T-helper 1 cell (primary cell): ENCODE data around the gene SPHKAP.
A peak's percentile ranks its signal among the peaks of the same experiment; 100 is the strongest.
"Not testable (repeated sequence)": the region's sequence is repeated elsewhere in the genome, so short reads cannot be mapped to it uniquely, and the experiment has no call there.

ENCODE experiments used
- DNase-seq, 5 donors: peaks; one replicate each; pipeline ENCODE4 v3.0.0-alpha.2; 2012 to 2020

Gene SPHKAP

DNA sequence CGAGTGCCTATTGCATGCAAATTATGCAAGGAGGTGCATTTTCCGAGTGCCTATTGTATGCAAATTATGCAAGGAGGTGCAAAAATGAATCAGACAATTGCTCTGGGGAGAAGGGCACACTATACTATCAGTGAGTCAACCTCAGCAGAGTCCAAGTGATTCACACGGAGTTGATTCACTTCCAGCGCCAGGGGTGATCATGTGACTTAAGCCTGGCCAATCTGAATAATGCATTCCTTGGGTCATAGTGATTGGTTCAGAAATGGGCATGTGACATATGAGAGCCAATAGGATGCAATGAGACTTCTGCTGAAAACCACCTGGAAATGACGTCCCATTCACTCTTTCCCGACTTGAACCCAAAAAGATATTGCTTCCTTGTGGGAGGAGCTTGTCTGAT is 157.9 kb downstream of the SPHKAP start:
- no peak for DNase-seq

DNA sequence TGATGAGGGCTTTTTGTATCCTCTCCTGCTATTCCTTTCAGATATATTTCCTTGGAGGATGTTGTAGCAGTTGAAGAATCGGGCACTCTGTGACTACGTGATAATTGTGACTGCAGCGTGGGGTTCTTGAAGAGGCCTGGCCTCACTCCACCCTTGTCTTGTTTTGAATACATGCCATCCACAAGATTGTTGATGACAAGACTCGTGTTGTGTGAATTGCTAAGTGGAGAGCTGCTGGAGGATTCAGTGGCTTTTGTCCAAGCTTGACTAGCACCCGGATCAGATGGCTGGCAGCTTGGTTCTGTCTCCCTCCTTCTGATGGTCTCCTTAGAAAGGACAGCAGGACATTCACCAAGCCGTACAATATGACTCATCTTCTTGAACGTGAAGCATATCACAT is 163.2 kb downstream of the SPHKAP start:
- no peak for DNase-seq

DNA sequence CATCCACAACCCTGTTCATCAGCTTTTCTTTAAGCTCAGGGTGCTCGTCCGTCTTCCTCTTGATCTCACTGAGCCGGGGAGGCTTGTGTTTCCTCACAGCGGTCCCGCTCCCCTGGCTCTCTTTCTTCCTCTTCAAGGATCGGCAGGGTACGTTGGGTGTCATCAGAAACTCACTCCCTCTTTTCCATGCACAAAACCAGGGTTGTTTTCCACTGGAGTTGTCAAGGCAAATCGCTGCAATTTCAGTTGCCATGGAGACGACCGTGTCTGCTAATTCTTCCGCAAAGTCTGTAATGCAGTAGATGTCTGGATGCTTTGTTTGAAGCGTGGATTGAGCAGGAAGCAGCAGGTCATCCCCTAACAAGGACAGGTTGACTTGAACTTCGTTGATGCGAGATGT is 163.7 kb downstream of the SPHKAP start:
- no peak for DNase-seq

DNA sequence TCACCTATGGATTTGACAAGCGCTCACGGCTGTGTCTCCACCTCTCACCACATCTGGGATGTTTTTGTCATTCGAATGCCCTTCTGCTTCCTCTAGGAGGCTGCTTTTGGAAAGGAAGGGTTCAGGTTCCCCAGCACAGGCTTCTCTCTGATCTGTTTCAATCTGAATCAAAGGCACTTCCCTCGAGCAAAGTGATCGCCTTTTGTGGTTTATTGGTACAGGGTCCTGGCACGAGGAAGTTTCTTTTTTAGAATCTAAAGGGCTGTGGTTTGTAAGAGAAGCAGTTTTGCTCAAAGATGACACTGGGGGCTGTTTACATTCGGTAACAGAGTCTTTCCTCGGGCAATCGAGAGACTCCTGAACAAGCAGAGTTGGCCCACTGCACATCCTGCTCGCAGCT is 165.1 kb downstream of the SPHKAP start:
- peak in 1 of 5 donors; percentile 0 for DNase-seq

DNA sequence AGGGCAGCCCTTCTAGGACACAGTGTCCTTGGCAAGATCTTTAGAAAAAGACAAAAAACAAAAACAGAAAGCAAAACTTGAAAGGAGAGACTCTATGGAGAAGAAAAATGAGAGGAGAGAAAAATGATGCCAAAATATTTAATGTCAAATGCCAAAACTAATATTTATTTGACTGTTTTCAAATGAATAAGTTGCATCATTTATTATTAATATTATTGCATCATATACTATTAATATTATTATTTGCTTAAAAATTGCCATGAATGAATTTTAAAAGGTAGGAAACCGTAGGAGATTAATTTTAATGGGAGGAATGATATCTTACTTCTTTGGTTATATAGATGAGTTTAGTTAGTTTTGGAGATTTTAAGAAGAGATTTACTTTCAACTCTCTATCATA is 165.7 kb downstream of the SPHKAP start:
- no peak for DNase-seq

DNA sequence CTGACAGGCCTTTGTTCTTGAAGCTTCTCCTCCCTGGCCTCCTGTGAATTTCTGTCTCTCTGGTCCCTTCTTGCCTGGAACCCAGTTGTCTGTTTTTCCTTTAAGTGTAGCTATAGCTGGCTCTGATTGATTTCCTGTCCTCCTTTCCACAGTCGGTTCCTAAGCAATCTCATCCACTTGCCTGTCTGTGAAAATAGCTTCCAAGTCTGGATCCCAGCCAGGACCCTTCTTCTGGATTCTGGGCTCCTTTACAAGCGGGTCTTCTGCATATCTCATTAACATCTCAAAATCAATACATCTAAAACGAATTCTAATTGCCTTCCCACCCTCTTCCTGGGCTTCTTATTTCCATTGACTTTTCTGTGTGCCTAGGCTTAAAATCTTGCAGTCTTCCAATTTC is 185.1 kb downstream of the SPHKAP start:
- no peak for DNase-seq

DNA sequence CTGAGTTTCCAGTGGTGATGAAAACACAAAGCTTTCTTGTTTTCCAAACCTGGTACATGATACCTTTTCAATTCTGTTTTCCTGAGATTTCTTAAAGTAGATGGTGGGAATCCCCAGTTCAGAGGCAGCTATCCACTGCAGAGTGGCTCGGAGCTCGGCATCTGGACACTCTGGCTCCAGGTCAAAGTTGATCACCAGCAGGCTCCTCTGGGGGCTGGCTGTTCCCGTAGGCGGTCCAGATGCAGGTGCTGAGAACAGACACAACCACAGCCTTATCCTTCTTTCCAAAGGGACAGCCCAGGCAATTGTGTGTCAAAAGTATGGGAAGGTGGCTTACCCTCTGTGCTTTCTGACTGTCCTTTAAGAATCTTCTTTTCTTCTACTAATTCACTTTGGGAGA is 190.6 kb downstream of the SPHKAP start:
- no peak for DNase-seq

DNA sequence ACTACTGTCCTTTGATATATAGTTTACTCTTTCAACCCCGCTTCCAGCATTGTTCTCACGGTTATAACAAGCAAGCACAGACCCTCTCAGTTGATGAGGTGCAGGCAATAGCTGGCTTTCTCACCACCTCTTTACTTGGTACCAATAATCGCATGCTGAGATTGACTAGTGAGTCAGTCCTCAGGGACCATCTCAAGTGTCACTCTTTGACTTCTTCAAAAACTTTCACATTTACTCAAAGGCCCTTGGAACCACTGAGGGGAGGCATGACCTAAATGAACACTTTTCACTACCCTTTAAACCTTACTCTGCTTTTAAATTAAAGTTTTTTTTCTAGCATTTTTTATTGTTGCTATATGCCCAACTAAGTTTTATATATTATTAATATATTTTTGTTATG is 208.2 kb downstream of the SPHKAP start:
- DNase-seq, result no peak

DNA sequence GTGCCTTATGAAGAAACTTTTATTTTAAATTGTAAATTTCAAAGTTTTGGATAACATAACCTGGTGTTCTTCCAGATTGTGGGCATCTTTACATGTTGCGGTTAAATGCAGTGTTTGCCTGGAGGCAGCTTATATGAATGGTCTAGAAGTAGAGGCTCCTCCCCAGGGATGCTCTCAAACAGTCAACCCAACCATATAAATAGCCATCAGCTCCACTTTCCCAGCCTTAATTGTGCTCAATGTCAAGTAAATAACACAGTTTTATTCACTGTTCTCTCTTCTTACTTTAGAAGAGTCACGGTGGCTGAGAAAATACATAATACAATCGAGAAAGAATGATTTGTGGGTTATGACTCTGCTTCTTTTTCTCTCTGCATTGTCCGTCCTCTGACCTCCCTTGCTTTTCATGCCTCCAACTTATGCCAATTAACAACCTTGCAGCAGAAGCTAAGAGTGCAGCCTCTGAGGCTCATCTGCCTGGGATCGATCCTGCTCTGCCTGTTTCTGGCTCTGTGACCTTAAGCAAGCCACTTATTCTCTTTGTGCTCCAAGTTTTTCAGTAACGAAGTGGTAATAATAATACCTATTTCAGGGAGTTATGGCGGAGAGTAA is 209.8 kb downstream of the SPHKAP start:
- no peak for DNase-seq

DNA sequence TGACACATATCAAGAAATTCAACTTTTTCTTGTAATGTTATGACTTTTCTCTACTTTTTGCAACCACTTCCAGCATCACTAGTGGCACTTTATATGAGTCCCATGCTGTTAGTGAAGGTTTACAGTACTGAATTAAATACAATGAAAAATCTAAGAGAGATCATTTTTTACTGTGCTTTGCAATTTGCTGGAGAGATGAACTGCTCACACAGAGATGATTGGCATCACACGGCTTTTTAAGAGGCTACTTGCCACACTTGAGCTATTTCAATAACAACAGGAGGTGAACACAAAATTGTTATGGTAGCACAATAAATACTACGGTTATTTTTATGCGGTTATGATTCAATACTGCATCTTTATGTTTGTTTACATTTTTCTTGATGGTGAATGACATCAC is 221.2 kb downstream of the SPHKAP start:
- no peak for DNase-seq

DNA sequence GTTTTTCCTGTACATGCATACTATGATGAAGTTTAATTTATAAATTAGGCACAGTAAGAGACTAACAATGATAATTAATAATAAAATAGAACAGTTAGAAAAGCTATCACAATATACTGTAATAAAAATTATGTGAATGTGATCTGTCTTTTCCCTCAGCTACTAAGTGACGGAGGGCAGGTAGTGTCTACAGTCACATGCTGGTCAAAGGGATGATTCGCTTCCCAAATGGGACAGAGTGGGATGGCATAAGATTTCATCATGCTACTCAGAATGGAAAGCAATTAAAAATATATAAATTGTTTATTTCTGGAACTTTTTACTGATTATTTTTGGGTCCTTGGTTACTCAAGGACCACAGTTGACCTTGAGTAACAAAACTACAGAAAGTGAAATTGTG is 238.5 kb downstream of the SPHKAP start:
- DNase-seq, result no peak

DNA sequence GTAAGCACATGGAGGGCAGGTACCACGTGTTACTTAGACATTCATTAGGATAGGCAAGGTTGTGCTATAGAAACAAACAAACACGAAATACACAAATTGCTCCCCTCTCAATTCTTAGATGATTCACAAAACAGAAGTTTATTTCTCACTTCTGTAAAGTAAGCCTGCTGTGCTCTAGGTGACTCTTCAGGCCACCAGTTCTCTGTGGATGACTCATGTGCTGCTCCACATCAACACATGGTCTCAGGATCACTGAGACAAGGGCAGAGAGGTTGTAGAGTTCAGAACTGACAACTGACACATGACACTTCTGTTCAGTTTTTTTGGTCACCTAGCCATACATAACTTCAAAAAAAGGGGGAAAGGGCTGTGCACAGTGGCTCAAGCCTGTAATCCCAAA is 239.5 kb downstream of the SPHKAP start:
- DNase-seq, result no peak

DNA sequence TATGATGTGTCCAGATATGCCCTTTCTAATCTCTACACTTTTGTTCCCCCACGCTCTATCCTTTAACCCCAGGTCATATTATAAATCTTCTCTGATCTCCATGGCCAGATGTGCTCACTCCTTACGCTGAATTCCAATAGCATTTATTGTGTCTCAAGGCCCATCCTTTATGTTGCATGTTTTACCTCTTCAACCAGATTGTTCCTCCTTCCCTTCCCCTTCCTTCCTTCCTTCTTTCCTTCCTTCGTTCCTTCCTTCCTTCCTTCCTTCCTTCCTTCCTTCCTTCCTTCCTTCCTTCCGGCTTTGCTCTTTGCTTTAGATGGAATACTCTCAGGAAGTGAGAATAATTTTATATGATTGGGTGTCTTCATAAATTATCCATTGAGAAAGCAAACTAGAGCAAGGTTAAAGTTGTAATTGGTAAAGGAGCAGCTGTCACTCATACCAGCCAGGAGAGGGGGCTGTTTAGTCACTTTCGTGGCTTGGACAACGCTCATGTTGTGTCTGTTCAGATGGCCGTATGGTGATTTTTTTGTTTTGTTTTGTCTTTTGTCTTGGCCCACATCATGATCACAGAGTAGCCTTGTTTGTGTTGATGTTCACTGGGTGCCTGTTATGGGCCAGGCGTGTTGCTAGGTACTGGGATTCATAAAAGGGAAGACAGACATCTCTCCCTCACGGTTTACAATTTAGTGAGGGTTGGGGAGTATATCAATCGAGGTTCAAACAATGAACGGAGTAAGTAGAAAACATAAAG is 242.0 kb downstream of the SPHKAP start:
- DNase-seq, result peak in 1 of 5 donors; percentile 11

DNA sequence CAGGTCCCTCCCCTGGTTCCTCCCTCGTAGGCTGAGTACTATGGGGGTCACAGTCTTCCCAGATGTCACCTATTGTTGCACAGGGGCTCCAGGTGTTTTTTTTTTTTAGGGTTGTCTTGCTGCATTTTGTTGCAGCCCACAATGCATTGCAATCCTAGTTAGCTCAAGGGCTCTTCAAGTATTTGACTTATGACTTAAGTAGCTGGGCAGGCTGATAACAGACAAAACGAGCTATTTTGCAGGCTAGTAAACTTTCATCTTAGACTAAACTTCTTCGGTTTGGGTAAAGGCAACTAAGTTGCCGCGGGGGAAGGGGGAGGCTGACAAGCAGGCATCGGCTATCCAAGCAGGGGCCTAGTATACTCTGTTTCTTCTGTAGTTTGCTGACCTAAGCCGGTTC is 245.2 kb downstream of the SPHKAP start:
- not testable (repeated sequence) for DNase-seq

DNA sequence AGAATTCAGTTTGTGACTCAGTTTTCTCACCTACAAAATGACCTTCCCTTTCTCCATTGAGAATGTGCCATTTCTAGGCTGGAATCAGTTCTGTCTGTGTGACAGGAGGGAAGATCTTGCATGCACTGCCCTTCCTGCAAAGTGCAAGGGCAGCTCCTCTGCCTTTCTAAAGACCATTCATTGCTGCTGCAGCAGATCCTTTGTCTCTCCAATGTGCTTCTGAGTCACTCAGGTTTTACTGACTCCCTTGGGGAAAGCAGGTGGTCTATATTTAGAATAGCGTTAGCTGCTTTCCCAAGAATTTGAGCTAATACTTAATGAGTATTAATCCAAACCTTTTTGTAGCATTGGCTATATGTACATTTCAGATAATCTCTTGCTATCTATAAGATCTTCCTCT is 247.6 kb downstream of the SPHKAP start:
- DNase-seq, result no peak

DNA sequence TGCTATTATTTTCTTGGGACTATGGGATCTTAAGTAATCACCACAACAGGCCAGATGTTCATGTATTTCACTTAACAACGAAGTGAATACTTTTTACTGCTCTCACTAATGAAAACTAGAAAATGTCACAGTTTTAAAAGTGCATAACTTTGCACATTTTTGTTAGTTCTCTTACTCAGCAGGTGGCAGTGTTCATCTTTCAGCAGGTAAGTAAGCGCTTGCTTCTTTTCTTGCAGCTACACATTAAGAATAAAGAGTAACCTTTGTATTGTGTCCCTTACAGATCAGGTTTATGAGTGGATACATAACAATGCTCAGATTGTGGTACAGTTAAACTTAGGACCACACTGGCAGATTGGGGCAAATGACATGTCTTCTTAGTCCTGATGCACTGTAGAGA is 249.1 kb downstream of the SPHKAP start:
- DNase-seq, result no peak

DNA sequence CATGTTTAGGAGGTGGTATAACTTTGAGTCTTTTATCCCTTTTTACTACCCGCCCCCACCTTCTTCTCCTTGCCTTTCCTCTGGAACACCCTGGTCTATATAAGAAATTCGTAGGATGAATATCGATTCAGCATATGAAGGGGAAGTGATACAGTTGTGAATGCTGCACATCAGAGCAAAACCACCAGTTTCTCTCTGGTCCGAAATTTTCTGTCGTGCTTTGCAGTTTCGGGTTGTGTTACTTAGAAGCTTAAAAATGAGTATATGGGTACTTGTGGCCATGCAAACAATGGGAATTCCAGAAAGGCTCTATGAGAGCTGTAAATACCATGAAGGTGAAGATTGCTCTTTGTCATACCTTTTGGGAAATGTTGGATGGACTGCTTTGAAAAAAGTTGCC is 249.5 kb downstream of the SPHKAP start:
- DNase-seq, result no peak
